Measurements from ENCODE around the gene JPH2.

JPH2 gene

DNA sequence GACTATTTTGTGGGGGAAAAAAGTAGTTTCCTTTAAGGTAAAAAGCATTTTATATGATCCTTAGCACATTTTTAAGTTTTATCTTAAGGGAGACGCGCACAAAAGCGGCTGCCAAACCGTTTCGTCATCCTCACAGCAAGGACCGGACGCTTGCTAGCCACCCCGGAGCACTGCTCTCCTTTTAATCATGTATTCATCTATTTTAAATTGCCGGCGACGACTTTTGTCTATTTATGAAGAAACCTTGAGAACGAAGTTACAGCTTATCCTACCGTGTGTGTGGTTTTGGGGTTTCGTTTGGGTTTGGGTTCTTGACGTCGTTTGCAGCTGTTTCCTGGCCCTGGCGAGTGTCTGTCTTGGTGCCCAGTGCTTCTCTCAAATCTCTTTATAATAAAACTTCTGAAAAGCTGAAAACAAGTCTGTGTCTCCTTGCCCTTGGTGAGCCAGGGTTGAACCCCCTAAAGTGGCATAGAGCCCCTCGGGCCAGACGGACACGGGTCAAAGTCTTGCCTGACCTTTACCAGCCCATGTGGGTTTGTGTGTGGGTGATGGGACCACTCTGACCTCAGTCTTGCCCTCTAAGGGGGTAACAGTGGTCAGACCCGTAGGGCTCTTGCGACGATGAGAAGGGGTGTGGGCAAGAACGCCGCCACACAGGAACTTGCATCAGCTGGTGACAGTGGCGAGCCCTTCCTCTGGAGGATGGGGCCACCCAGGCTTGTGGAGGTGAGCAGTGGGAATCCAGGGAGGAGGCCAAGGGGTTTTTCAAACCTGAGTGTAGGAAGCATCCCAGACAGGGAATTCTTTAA lies 117.6 kb downstream of the JPH2 start:
- H3K27ac ChIP-seq (replicated peaks) = peak overlapping the region; percentile 92
- peak; percentile 58 to 86 for DNase-seq (ENCODE audit: low read depth in 1 of 2, low spot score in 1 of 2)
- H3K4me3 ChIP-seq (replicated peaks; ENCODE audit: insufficient read depth, low read length) = peak overlapping the region; percentile 20
- no peaks in the 10 kb centered on the region for H3K27me3 ChIP-seq (ENCODE audit: insufficient read depth, poor library complexity, severe bottlenecking)
- TF ChIP-seq POLR2AphosphoS5 (IDR thresholded peaks at IDR 0.05; ENCODE audit: low read depth) (0 out of 2 replicates have a peak, but pooled peaks have one; percentile 57), GABPA (IDR thresholded peaks at IDR 0.05; ENCODE audit: low read depth) (no peak)
- TF ChIP-seq, protein P1, sequence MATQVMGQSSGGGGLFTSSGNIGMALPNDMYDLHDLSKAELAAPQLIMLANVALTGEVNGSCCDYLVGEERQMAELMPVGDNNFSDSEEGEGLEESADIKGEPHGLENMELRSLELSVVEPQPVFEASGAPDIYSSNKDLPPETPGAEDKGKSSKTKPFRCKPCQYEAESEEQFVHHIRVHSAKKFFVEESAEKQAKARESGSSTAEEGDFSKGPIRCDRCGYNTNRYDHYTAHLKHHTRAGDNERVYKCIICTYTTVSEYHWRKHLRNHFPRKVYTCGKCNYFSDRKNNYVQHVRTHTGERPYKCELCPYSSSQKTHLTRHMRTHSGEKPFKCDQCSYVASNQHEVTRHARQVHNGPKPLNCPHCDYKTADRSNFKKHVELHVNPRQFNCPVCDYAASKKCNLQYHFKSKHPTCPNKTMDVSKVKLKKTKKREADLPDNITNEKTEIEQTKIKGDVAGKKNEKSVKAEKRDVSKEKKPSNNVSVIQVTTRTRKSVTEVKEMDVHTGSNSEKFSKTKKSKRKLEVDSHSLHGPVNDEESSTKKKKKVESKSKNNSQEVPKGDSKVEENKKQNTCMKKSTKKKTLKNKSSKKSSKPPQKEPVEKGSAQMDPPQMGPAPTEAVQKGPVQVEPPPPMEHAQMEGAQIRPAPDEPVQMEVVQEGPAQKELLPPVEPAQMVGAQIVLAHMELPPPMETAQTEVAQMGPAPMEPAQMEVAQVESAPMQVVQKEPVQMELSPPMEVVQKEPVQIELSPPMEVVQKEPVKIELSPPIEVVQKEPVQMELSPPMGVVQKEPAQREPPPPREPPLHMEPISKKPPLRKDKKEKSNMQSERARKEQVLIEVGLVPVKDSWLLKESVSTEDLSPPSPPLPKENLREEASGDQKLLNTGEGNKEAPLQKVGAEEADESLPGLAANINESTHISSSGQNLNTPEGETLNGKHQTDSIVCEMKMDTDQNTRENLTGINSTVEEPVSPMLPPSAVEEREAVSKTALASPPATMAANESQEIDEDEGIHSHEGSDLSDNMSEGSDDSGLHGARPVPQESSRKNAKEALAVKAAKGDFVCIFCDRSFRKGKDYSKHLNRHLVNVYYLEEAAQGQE (IDR thresholded peaks at IDR 0.05; ENCODE audit: insufficient replicate concordance, low read depth) = no peak

DNA sequence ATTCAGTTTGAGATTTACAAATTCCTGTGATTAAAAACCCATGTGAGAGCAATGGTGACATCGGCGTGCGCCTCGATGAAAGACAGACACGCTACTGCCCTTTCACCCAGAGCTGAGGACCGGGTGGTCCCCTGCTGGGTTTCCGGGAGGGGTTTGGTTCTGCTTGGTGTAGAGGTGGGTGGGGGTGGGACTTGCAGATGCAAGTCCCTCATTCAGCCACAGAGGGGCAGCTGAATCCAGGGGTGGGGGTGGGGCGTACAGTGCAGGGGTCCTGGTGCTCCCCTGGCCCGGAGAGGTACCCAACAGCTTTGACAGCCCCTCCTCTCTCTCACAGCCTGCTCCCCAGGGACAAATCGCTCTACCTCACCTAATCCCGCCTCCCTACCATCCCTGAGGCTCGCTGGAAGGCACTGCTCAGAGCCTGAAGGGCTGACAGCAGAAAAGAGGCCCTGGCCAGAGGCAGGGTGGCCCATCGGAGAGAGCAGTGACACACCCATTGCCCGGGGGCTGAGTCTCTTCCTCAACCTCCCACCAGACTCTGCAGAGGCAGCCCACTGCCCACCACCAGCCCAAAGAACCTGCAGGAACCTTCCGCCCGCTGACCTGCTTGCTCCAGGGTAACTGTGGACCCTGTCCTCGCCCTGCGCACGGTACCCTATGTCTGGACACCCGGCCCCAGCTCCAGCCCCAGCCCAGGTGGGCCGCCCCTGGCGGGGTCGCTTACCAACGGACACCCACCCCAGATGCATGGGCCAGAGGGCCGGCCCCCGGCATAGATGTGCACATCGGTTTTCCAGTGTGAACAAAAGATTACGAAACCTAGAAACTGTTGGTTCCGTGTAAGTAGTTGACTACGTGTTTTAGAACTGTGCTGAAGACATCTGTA lies 118.4 kb downstream of the JPH2 start:
- H3K27ac ChIP-seq (replicated peaks) = peak overlapping the region; percentile 92
- TF ChIP-seq POLR2AphosphoS5 (IDR thresholded peaks at IDR 0.05; ENCODE audit: low read depth) (no peak), SPI1 (IDR thresholded peaks at IDR 0.05; ENCODE audit: borderline replicate concordance, low read depth) (no peak), GABPA (IDR thresholded peaks at IDR 0.05; ENCODE audit: low read depth) (no peak)
- TF ChIP-seq, protein P1 (IDR thresholded peaks at IDR 0.05; ENCODE audit: insufficient replicate concordance, low read depth) = no peak
- TF ChIP-seq, protein P2, sequence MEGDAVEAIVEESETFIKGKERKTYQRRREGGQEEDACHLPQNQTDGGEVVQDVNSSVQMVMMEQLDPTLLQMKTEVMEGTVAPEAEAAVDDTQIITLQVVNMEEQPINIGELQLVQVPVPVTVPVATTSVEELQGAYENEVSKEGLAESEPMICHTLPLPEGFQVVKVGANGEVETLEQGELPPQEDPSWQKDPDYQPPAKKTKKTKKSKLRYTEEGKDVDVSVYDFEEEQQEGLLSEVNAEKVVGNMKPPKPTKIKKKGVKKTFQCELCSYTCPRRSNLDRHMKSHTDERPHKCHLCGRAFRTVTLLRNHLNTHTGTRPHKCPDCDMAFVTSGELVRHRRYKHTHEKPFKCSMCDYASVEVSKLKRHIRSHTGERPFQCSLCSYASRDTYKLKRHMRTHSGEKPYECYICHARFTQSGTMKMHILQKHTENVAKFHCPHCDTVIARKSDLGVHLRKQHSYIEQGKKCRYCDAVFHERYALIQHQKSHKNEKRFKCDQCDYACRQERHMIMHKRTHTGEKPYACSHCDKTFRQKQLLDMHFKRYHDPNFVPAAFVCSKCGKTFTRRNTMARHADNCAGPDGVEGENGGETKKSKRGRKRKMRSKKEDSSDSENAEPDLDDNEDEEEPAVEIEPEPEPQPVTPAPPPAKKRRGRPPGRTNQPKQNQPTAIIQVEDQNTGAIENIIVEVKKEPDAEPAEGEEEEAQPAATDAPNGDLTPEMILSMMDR (IDR thresholded peaks at IDR 0.05; ENCODE audit: insufficient read depth, low read length) = no peak
- H3K27me3 ChIP-seq (ENCODE audit: insufficient read depth, poor library complexity, severe bottlenecking) = no peaks in the 10 kb centered on the region
- H3K4me3 ChIP-seq (replicated peaks; ENCODE audit: insufficient read depth, low read length) = peak overlapping the region; percentile 20
- peak; percentile 58 to 63 for DNase-seq (ENCODE audit: low read depth in 1 of 2, low spot score in 1 of 2)

DNA sequence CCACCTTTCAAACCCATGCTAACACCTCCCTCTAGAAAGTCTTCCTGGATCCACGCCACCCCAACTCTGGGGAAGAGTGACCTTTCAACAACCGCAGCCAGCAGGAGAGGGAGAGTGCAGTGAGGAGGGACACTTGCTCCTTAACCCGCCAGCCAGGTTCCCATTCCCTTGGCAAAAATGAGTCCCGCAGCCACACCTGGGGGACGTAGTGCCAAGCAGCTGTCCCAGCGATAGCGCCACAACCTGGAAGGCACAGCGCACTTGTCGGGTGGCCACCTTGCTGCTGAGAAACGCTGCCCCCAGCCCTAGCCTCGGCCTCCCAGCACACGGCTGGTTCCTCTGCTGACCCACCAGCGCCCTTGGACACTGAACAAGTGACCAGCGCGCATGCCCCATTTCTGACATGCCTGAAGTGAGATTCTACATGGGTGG lies 119.3 kb downstream of the JPH2 start:
- H3K27ac ChIP-seq (replicated peaks) = peak overlapping the region; percentile 92
- no peak for DNase-seq (ENCODE audit: low read depth in 1 of 2, low spot score in 1 of 2)
- no peak overlapping the region for H3K4me3 ChIP-seq (replicated peaks; ENCODE audit: insufficient read depth, low read length)
- H3K27me3 ChIP-seq (ENCODE audit: insufficient read depth, poor library complexity, severe bottlenecking) = no peaks in the 10 kb centered on the region
- no peak for TF ChIP-seq POLR2AphosphoS5 (IDR thresholded peaks at IDR 0.05; ENCODE audit: low read depth)

GRCh38 chr20:44066645-44067606 lies 120.1 kb downstream of the JPH2 start:
- TF ChIP-seq, protein P2 (IDR thresholded peaks at IDR 0.05; ENCODE audit: insufficient read depth, low read length) = no peak
- TF ChIP-seq, protein P1 (IDR thresholded peaks at IDR 0.05; ENCODE audit: insufficient replicate concordance, low read depth) = no peak
- TF ChIP-seq SPI1 (IDR thresholded peaks at IDR 0.05; ENCODE audit: borderline replicate concordance, low read depth) (no peak), POLR2AphosphoS5 (IDR thresholded peaks at IDR 0.05; ENCODE audit: low read depth) (no peak), GABPA (IDR thresholded peaks at IDR 0.05; ENCODE audit: low read depth) (no peak)
- no peak for DNase-seq (ENCODE audit: low read depth in 1 of 2, low spot score in 1 of 2)
- Histone ChIP-seq H3K4me3 (replicated peaks; ENCODE audit: insufficient read depth, low read length) (no peak overlapping the region), H3K27me3 (ENCODE audit: insufficient read depth, poor library complexity, severe bottlenecking) (no peaks in the 10 kb centered on the region), H3K27ac (replicated peaks) (no peak overlapping the region)

Measured in HL-60 (cell line).